Thoracic aorta (tissue), 2 donors: ENCODE data around the gene CPTP. TPM values are rescaled to one million over a fixed set of nuclear protein-coding genes. Genes with fewer than 3 reads are reported as not detected.
A peak's percentile ranks its signal among the peaks of the same experiment; 100 is the strongest.

Experiments
- ATAC-seq: fragments of 150-250 bp; one replicate; pipeline ENCODE4 v1.8.0; 2017; ENCODE audit warnings: low read depth; ENCODE audit not compliant: insufficient number of reproducible peaks, low FRiP score
- DNase-seq: peaks from one replicate; pipeline ENCODE4 v3.0.0-alpha.2; 2020; ENCODE audit warnings: low spot score
- H3K27ac ChIP-seq, 2 donors: fragments of 200-600 bp; sonication (generic); 1 replicate in 1 of 2; 2 replicates in 1 of 2; pipeline ENCODE4 v1.5.1; 2016; ENCODE audit warnings: mild to moderate bottlenecking in 2 of 2, moderate library complexity in 2 of 2
- H3K27me3 ChIP-seq: fragments of 200-600 bp; sonication (generic); replicated peaks from 2 replicates; pipeline ENCODE4 v1.6.0; 2016; ENCODE audit warnings: mild to moderate bottlenecking; ENCODE audit not compliant: insufficient read depth
- H3K36me3 ChIP-seq: fragments of 200-600 bp; sonication (generic); one replicate; pipeline ENCODE4 v1.5.1; 2016
- H3K4me1 ChIP-seq, 2 donors: fragments of 200-600 bp; sonication (generic); 1 replicate in 1 of 2; 2 replicates in 1 of 2; pipeline versions ENCODE4 v1.5.1 to v1.6.0; 2016; ENCODE audit warnings: low read depth in 2 of 2, mild to moderate bottlenecking in 1 of 2; ENCODE audit not compliant: control insufficient read depth in 1 of 2
- H3K4me3 ChIP-seq: fragments of 200-600 bp; sonication (generic); 2 replicates; pipeline ENCODE4 v1.5.1; 2016; ENCODE audit warnings: mild to moderate bottlenecking
- H3K9me3 ChIP-seq: fragments of 200-600 bp; sonication (generic); 2 replicates; pipeline ENCODE4 v1.5.1; 2016
- total RNA-seq, 2 donors: library from RNA; depleted of rRNA; stranded (reverse); fragments of >200 nt; gene quantifications; one replicate each; pipeline versions ENCODE4 v1.1.0 to v1.2.3, GENCODE V29; 2016
- TF ChIP-seq, protein P1 (sequence below): fragments of 200-600 bp; sonication (generic); IDR thresholded peaks from one replicate; pipeline ENCODE4 v1.5.1; 2019; ENCODE audit warnings: antibody characterized with exemption

CPTP gene
- total RNA-seq, 2 donors from 2014 or later: 16.4 to 26.3 TPM

- no peaks in the 10 kb centered on the region for H3K27me3 ChIP-seq
- no peaks in the 10 kb centered on the region for H3K36me3 ChIP-seq
- TF ChIP-seq, protein P1, sequence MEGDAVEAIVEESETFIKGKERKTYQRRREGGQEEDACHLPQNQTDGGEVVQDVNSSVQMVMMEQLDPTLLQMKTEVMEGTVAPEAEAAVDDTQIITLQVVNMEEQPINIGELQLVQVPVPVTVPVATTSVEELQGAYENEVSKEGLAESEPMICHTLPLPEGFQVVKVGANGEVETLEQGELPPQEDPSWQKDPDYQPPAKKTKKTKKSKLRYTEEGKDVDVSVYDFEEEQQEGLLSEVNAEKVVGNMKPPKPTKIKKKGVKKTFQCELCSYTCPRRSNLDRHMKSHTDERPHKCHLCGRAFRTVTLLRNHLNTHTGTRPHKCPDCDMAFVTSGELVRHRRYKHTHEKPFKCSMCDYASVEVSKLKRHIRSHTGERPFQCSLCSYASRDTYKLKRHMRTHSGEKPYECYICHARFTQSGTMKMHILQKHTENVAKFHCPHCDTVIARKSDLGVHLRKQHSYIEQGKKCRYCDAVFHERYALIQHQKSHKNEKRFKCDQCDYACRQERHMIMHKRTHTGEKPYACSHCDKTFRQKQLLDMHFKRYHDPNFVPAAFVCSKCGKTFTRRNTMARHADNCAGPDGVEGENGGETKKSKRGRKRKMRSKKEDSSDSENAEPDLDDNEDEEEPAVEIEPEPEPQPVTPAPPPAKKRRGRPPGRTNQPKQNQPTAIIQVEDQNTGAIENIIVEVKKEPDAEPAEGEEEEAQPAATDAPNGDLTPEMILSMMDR: no peak
- H3K4me3 ChIP-seq: peak overlapping the region; percentile 79
- H3K9me3 ChIP-seq: no peaks in the 10 kb centered on the region
- H3K4me1 ChIP-seq: peaks cover 28 to 54% of the 10 kb centered on the region in 2 donors
- DNase-seq (no peak), ATAC-seq (no peak)
- H3K27ac ChIP-seq: peak overlapping the region in 1 of 2 donors; percentile 20
These were observed 22.5 kb downstream of the CPTP start for GRCh38 chr1:1347026-1347595.

- ATAC-seq (no peak), DNase-seq (no peak)
- peak overlapping the region; percentile 79 for H3K4me3 ChIP-seq
- no peaks in the 10 kb centered on the region for H3K36me3 ChIP-seq
- TF ChIP-seq, protein P1: no peak
- H3K9me3 ChIP-seq: no peaks in the 10 kb centered on the region
- peaks cover 28 to 61% of the 10 kb centered on the region in 2 donors for H3K4me1 ChIP-seq
- no peaks in the 10 kb centered on the region for H3K27me3 ChIP-seq
- peak overlapping the region in 1 of 2 donors; percentile 20 for H3K27ac ChIP-seq
These were observed 23.2 kb downstream of the CPTP start for GRCh38 chr1:1347663-1348419.

- H3K36me3 ChIP-seq: peaks cover 3% of the 10 kb centered on the region
- peak overlapping the region in 1 of 2 donors; percentile 20 for H3K27ac ChIP-seq
- peak overlapping the region; percentile 79 for H3K4me3 ChIP-seq
- no peak for DNase-seq
- H3K9me3 ChIP-seq: no peaks in the 10 kb centered on the region
- peaks cover 28 to 69% of the 10 kb centered on the region in 2 donors for H3K4me1 ChIP-seq
- no peaks in the 10 kb centered on the region for H3K27me3 ChIP-seq
- peak; percentile 16 for ATAC-seq
- TF ChIP-seq, protein P1: no peak
These were observed 24.0 kb downstream of the CPTP start for GRCh38 chr1:1348420-1349255.

DNA sequence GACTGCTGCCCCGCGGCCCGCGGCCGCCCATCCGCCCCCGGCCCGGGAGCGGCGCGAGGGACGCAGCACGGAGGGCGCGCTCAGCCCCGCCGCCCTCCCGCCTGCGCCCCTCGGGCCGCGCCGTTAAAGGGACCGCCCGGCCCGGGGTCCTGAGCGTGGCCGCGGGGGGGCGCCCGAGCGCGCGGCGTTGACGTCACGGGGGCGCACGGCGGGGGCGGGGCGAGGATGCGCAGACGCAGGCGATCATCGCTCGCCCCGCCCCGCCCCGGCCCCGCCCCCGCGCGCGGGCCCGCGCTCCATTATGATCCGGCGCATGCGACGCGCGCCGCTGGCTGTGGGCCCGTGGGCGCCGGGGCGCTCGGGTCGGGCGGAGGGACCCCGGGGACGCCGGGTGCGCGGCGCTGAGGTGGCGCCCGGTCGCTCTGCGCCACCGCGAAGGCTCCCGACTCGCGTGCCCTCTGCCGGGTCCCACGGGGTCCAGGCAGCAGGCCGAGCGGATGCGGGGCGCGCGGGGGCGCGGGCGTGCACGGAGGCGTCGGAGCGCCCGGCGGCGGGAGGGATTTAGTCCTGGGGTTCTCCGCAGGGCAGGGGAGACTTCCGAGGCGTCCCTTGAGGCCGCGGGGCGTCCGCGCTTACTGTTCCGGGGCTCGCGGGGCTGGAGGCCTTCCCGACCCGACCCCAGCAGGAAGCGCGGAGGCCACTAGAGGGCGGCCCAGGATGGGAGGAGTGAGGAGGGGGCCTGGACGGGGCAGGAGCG lies 24.8 kb downstream of the CPTP start, which contains the start of gene DVL1:
DVL1 (minus strand) TSS at position 163 of the 757 bp plus-strand sequence. CDS start 353 bp downstream, outside the sequence.
- Histone ChIP-seq H3K36me3 (peaks cover 11% of the 10 kb centered on the region), H3K4me1 (peaks cover 28 to 76% of the 10 kb centered on the region in 2 donors), H3K27ac (peak within 1 kb of the TSS; percentile 71 to 81), H3K27me3 (no peaks in the 10 kb centered on the region), H3K9me3 (no peaks in the 10 kb centered on the region), H3K4me3 (peak within 1 kb of the TSS; percentile 91)
- DNase-seq (no peak), ATAC-seq (peak; percentile 83)
- TF ChIP-seq, protein P1: peak; percentile 48
